LNCAP (cell line): Measurements from ENCODE around the gene TMEM256.

Experiments
- CTCF ChIP-seq: fragments of 450-650 bp; IDR thresholded peaks from 2 replicates; pipeline ENCODE4 v1.5.1; 2017; ENCODE audit warnings: mild to moderate bottlenecking

TMEM256 gene

DNA sequence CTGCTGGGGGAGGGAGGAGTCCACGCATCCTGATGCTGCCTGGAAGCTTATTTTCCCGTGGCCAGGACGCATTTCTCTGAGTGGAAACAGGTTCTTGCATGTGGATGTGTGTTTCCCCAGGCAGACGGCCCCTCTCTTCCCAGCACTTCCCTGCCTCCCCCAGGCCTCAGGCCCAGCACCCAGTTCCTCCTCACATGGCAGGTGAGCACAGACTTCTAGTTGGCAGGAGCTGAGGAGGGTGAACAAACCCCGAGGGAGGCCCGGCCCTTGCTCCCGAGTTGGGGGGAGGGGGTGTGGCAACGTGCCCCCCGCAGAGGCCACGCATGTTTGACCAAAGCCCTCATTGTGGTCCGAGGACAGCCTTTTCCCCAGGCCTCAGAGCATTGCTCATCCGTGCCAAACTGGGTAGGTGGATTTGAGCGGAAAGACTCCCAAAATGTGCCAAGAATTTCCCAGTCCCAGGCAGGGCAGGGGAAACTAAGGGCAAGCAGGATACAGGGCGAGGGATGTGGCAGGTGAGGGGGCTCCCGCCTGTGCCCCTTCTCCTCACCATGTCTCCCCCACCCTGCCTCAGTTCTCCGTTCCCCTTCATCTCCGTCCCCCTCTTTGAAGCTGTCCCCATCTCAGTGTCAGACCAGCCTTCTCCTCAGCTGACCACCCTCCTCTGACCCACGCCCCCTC lies 14.7 kb upstream of the TMEM256 start:
- TF ChIP-seq CTCF = no peak

DNA sequence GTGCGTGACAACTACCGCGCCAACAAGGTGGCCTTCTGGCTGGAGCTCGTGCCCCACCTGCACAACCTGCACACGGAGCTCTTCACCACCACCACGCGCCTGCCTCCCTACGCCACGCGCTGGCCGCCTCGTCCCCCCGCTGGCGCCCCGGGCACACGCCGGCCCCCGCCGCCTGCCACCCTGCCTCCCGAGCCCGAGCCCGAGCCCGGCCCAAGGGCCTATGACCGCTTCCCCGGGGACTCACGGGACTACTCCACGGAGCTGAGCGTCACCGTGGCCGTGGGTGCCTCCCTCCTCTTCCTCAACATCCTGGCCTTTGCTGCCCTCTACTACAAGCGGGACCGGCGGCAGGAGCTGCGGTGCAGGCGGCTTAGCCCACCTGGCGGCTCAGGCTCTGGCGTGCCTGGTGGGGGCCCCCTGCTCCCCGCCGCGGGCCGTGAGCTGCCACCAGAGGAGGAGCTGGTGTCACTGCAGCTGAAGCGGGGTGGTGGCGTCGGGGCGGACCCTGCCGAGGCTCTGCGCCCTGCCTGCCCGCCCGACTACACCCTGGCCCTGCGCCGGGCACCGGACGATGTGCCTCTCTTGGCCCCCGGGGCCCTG lies 13.3 kb upstream of the TMEM256 start:
- no peak for TF ChIP-seq CTCF

- TF ChIP-seq CTCF = no peak
Observed at GRCh38 chr17:7416323-7416722, 12.4 kb upstream of the TMEM256 start.

- TF ChIP-seq CTCF = no peak
Observed at GRCh38 chr17:7415784-7416183, 11.9 kb upstream of the TMEM256 start.

DNA sequence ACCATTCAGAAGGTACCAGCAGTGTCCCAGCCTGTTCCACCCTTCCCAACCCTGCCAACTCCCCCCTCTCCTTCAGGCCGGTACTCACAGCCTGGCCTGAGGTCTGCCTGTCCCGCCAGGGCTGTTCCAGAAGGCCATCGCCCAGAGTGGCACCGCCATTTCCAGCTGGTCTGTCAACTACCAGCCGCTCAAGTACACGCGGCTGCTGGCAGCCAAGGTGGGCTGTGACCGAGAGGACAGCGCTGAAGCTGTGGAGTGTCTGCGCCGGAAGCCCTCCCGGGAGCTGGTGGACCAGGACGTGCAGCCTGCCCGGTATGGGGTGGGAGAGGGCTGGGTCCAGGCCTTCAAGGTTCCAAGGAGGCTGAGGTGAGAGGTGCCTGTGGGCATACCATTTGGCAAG lies 10.9 kb upstream of the TMEM256 start:
- TF ChIP-seq CTCF = no peak

DNA sequence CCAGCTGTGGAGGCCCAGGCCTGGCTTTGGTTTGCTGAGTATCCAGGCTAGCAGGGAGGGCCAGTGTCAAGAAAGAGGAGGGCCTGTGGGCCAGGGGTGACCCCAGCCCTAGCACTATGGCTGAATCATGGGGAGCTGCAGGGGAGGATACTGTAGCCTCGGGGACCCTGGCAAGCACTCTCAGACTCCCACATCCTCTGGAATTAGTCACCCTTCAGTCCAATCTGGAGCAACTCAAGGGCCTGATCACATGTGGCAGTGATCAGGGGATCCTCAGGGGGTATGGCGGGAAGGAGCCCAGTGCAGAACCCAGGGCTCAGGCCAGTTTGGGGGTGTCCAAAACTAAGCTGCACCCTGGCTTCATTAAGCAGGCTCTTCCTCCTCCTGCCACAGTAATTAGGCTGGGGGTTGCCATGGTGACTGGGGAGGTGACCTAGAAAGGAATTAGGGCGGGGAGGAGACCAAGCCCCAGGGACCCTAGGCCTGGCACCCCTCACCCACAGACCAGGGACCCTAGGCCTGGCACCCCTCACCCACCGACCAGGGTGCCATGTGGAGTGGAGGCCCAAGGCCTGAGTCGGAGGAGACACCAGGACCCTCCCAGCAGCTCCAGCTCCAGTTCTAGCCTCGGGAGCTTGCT lies 9.6 kb upstream of the TMEM256 start:
- TF ChIP-seq CTCF = no peak

DNA sequence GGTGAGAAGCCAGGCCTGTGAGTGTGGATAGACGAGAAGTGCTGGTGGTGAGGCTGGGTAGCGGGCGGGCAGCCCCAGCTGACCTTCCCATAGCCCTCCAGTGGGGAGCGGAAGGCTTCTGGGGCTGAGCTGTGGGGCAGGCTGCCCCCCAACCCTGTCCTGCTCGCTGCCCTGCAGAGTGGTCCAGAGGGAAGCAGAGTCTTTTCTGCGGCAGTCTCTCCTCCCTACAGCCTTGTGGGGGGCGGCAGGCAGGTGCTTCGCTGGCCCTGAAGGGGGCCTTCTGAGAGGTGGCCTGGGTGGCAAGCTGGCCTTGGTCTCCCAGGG lies 7.5 kb upstream of the TMEM256 start:
- TF ChIP-seq CTCF = no peak
